A673 (cell line): ENCODE results near the gene MRPL48. TPM values are rescaled to one million over a fixed set of nuclear protein-coding genes. Genes with fewer than 3 reads are reported as not detected.

Experiments used
- BruUV-seq: library from RNA; stranded (reverse); fragments of 400-500 nt; replicated peaks from 2 replicates; lab custom pipeline; 2021; lab: Mats Ljungman, UMichigan
- CTCF ChIA-PET: fragments of 300-600 bp; sonication (Branson Sonifier 250); formaldehyde crosslinking; loops from one replicate; lab custom pipeline; 2022; ENCODE audit warnings: antibody characterized with exemption; lab: Charles Lee
- POLR2A ChIA-PET: fragments of 300-600 bp; sonication (Branson Sonifier 250); formaldehyde crosslinking; loops from one replicate; lab custom pipeline; 2022; ENCODE audit warnings: antibody characterized with exemption; ENCODE audit not compliant: low non-redundant PET; lab: Charles Lee
- DNase-seq: peaks from one replicate; pipeline ENCODE4 v3.0.0-alpha.2; 2015; ENCODE audit warnings: low spot score
- H3K27ac ChIP-seq: fragments of 200-600 bp; sonication (generic); 2 replicates; pipeline ENCODE4 v1.5.1; 2016; ENCODE audit warnings: mixed run types, low read depth, mild to moderate bottlenecking, mixed read lengths, antibody characterized with exemption, low read length; ENCODE audit not compliant: poor library complexity, severe bottlenecking
- H3K27me3 ChIP-seq: fragments of 200-600 bp; sonication (generic); replicated peaks from 2 replicates; pipeline ENCODE4 v1.6.1; 2017; ENCODE audit warnings: mixed run types, low read depth, mild to moderate bottlenecking, mixed read lengths, antibody characterized with exemption, low read length; ENCODE audit not compliant: insufficient read depth, poor library complexity
- H3K36me3 ChIP-seq: fragments of 200-600 bp; sonication (generic); 2 replicates; pipeline ENCODE4 v1.6.1; 2016; ENCODE audit warnings: mixed run types, mild to moderate bottlenecking, mixed read lengths, antibody characterized with exemption, low read length; ENCODE audit not compliant: insufficient read depth, poor library complexity, severe bottlenecking
- H3K4me1 ChIP-seq: fragments of 200-600 bp; sonication (generic); 2 replicates; pipeline ENCODE4 v1.6.1; 2017; ENCODE audit warnings: mixed run types, mild to moderate bottlenecking, mixed read lengths, antibody characterized with exemption, low read length; ENCODE audit not compliant: insufficient read depth, poor library complexity, severe bottlenecking
- H3K4me3 ChIP-seq: fragments of 200-600 bp; sonication (generic); 2 replicates; pipeline ENCODE4 v1.5.1; 2016; ENCODE audit warnings: low read depth, mixed run types, mild to moderate bottlenecking, mixed read lengths, low read length; ENCODE audit not compliant: poor library complexity, severe bottlenecking
- H3K9me3 ChIP-seq: fragments of 200-600 bp; sonication (generic); 2 replicates; pipeline ENCODE4 v1.6.1; 2016; ENCODE audit warnings: mixed run types, low read depth, mild to moderate bottlenecking, mixed read lengths, antibody characterized with exemption, low read length; ENCODE audit not compliant: poor library complexity, severe bottlenecking
- EZH2 ChIP-seq: fragments of 200-600 bp; sonication (generic); IDR thresholded peaks from 2 replicates; pipeline ENCODE4 v1.6.1; 2017; ENCODE audit warnings: borderline replicate concordance, low read depth, mild to moderate bottlenecking, mixed read lengths, antibody characterized with exemption, low read length; ENCODE audit not compliant: poor library complexity, severe bottlenecking
- intact Hi-C: fragments of 100-400 bp; cut with micrococcal nuclease; formaldehyde crosslinking; loops from one replicate; pipeline ENCODE4 v1.10.0; 2022; ENCODE audit not compliant: unreplicated experiment
- total RNA-seq: library from RNA; stranded (reverse); gene quantifications from 2 replicates; pipeline ENCODE4 v1.2.3, GENCODE V29; 2021
- TF ChIP-seq, protein P1 (sequence below): fragments of 300-800, 200-600 bp; sonication (generic); conservative IDR thresholded peaks from 2 replicates; pipeline ENCODE4 v1.5.1; 2017; ENCODE audit warnings: low read depth, mild to moderate bottlenecking, antibody characterized with exemption, low read length, moderate library complexity, mixed read lengths

The MRPL48 gene
- total RNA-seq, 1 experiment from 2014 or later = 92.6 TPM

DNA sequence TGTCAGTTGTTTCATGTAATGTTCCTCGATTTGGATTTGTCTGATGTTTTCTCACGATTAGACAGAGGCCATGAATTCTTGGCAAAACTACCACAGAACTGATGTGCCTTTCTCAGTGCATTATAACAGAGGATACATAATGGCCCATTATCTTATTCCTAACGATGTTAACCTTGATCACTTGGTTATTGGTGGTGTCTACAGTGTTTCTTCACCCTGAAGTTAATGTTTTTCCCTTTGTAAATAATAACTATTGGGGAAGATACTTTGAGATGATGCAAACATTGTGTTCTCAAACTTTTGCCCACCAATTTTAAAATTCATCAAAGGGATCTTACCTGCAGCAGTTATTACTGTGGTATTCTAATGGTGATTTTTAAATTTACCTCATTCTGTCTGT lies 39.9 kb upstream of the MRPL48 start:
- Histone ChIP-seq H3K4me1 (no peaks in the 10 kb centered on the region), H3K36me3 (no peaks in the 10 kb centered on the region), H3K4me3 (no peak overlapping the region), H3K9me3 (no peaks in the 10 kb centered on the region), H3K27ac (no peak overlapping the region), H3K27me3 (no peaks in the 10 kb centered on the region)
- TSS peak; percentile 12 for BruUV-seq
- intact Hi-C loops = no loop called here
- TF ChIP-seq, protein P1, sequence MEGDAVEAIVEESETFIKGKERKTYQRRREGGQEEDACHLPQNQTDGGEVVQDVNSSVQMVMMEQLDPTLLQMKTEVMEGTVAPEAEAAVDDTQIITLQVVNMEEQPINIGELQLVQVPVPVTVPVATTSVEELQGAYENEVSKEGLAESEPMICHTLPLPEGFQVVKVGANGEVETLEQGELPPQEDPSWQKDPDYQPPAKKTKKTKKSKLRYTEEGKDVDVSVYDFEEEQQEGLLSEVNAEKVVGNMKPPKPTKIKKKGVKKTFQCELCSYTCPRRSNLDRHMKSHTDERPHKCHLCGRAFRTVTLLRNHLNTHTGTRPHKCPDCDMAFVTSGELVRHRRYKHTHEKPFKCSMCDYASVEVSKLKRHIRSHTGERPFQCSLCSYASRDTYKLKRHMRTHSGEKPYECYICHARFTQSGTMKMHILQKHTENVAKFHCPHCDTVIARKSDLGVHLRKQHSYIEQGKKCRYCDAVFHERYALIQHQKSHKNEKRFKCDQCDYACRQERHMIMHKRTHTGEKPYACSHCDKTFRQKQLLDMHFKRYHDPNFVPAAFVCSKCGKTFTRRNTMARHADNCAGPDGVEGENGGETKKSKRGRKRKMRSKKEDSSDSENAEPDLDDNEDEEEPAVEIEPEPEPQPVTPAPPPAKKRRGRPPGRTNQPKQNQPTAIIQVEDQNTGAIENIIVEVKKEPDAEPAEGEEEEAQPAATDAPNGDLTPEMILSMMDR = no peak
- CTCF ChIA-PET = no interaction called here
- no peak for DNase-seq
- POLR2A ChIA-PET = no interaction called here

DNA sequence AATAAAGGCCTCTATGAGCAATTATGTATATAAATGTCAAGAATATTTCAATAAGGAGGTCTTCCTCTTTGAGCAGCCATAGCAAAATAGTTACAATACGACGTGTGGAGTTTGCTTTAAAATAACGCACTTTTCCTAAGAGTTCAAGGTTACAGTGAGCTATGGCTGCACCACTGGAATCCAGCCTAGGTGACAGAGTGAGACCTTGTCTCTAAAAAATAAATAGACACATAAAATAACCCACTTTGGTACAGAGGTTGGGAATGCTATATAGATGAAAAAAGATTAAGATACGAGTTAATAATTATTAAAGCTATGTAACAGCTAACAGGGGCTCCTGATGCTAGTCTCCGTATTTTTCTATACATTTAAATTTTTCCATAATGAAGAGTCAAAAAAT lies 39.4 kb upstream of the MRPL48 start:
- no peak for DNase-seq
- Histone ChIP-seq H3K4me1 (no peaks in the 10 kb centered on the region), H3K9me3 (no peaks in the 10 kb centered on the region), H3K36me3 (no peaks in the 10 kb centered on the region), H3K27ac (no peak overlapping the region), H3K4me3 (no peak overlapping the region), H3K27me3 (no peaks in the 10 kb centered on the region)
- BruUV-seq = no TSS peak
- TF ChIP-seq, protein P1 = no peak
- TF ChIP-seq EZH2 = no peak
- ChIA-PET CTCF (no interaction called here), POLR2A (no interaction called here)
- intact Hi-C loops = no loop called here

DNA sequence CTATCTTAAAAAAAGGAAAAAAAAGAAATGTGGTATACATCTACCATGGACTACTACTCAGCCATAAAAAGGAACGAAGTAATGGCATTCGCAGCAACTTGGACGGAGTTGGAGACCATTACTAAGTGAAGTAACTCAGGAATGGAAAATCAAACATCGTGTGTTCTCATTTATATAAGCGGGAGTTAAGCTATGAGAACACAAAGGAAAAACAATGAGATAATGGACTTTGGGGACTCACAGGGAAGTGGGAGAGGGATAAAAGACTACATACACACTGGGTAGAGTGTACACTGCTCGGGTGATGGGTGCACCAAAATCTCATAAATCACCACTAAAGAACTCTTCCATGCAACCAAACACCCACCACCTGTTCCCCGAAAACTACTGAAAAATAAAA lies 38.6 kb upstream of the MRPL48 start:
- BruUV-seq = no TSS peak
- no peak for DNase-seq
- no peak overlapping the region for H3K27ac ChIP-seq
- H3K4me3 ChIP-seq = no peak overlapping the region
- H3K27me3 ChIP-seq = no peaks in the 10 kb centered on the region
- ChIA-PET POLR2A (no interaction called here), CTCF (no interaction called here)
- no peaks in the 10 kb centered on the region for H3K4me1 ChIP-seq
- TF ChIP-seq EZH2 = no peak
- TF ChIP-seq, protein P1 = no peak
- intact Hi-C loops = no loop called here
- H3K36me3 ChIP-seq = no peaks in the 10 kb centered on the region
- H3K9me3 ChIP-seq = no peaks in the 10 kb centered on the region
